Transverse colon (tissue), 4 donors: ENCODE measurements around the gene FRY. TPM values are rescaled to one million over a fixed set of nuclear protein-coding genes. Genes with fewer than 3 reads are reported as not detected.
A peak's percentile ranks its signal among the peaks of the same experiment; 100 is the strongest.

ENCODE experiments used
- DNase-seq: peaks from one replicate; pipeline ENCODE4 v3.0.0-alpha.2; 2019
- H3K27ac ChIP-seq, 4 donors: fragments of 200-600 bp; sonication (generic); 2 replicates each; pipeline ENCODE4 v1.5.1; 2016 to 2018; ENCODE audit warnings: inconsistent platforms in 4 of 4
- H3K27me3 ChIP-seq: fragments of 200-600 bp; sonication (generic); 2 replicates; pipeline ENCODE4 v1.5.1; 2017; ENCODE audit warnings: inconsistent platforms
- H3K36me3 ChIP-seq, 4 donors: fragments of 200-600 bp; sonication (generic); 2 replicates each; pipeline ENCODE4 v1.5.1; 2017 to 2019; ENCODE audit warnings: inconsistent platforms in 4 of 4
- H3K4me1 ChIP-seq, 4 donors: fragments of 200-600 bp; sonication (generic); 2 replicates each; pipeline ENCODE4 v1.5.1; 2017 to 2020; ENCODE audit warnings: inconsistent platforms in 4 of 4
- H3K4me3 ChIP-seq, 4 donors: fragments of 200-600 bp; sonication (generic); 1 replicate in 1 of 4; 2 replicates in 3 of 4; pipeline versions ENCODE4 v1.5.1 to v1.6.1; 2017 to 2019; ENCODE audit warnings: inconsistent platforms in 4 of 4
- H3K9me3 ChIP-seq, 2 donors: fragments of 200-600 bp; sonication (generic); 2 replicates each; pipeline ENCODE4 v1.5.1; 2017 to 2019; ENCODE audit warnings: inconsistent platforms in 2 of 2
- CTCF ChIP-seq, 5 experiments: fragments of 200-600 bp in 3 of 5; fragments of 450-650 bp in 2 of 5; sonication (generic) in 3 of 5; IDR thresholded peaks; 1 replicate in 2 of 5; 2 replicates in 3 of 5; pipeline ENCODE4 v1.5.1; 2016 to 2017; ENCODE audit warnings: antibody characterized with exemption in 5 of 5, inconsistent platforms in 3 of 5, mild to moderate bottlenecking in 2 of 5, moderate library complexity in 1 of 5
- EP300 ChIP-seq: sonication (generic); formaldehyde crosslinking; IDR thresholded peaks from one replicate; pipeline ENCODE4 v1.6.1; 2017; ENCODE audit warnings: antibody characterized with exemption, low read depth
- POLR2A ChIP-seq: fragments of 450-650 bp; IDR thresholded peaks from one replicate; pipeline ENCODE4 v1.6.1; 2016; ENCODE audit warnings: antibody characterized with exemption, mild to moderate bottlenecking, moderate library complexity
- POLR2AphosphoS5 ChIP-seq, 3 donors: sonication (generic); formaldehyde crosslinking; IDR thresholded peaks; one replicate each; pipeline ENCODE4 v1.6.1; 2016; ENCODE audit warnings: antibody characterized with exemption in 3 of 3
- WGBS, 2 donors: methylation state at CpG; one replicate each; pipeline ENCODE4 v1.1.5; 2018; ENCODE audit warnings: low coverage in 1 of 2; 5-methylcytosine and 5-hydroxymethylcytosine counted together
- in situ Hi-C, 4 donors: fragments of 200-750 bp; cut with MboI; loops; one replicate each; pipeline versions ENCODE4 v1.15.0 to v1.15.1; 2017; ENCODE audit warnings: low sequenced_read_pairs in 3 of 4, low pct_ligation_motif_present in 1 of 4, low pct_unique_long_range_greater_than_20kb in 1 of 4
- intact Hi-C: fragments of 100-400 bp; cut with DNase I; formaldehyde crosslinking; loops from one replicate; pipeline ENCODE4 v1.15.1; 2023; ENCODE audit warnings: low total_unique reads
- total RNA-seq, 4 donors: library from RNA; depleted of rRNA; stranded (reverse); fragments of >200 nt; gene quantifications; one replicate each; pipeline ENCODE4 v1.1.0, GENCODE V29; 2016

FRY gene
- total RNA-seq, 4 donors from 2014 or later: 6.7 to 42.6 (median 12.4) TPM

- H3K27ac ChIP-seq: peak overlapping the region; percentile 55 to 75 (median 67)
- in situ Hi-C loops: no loop called here
- DNase-seq: no peak
- TF ChIP-seq POLR2A: no peak
- no peak for TF ChIP-seq POLR2AphosphoS5 (IDR thresholded peaks at IDR 0.05)
- TF ChIP-seq EP300: no peak
- no peak for TF ChIP-seq CTCF (IDR thresholded peaks at IDR 0.05)
- no peaks in the 10 kb centered on the region for H3K36me3 ChIP-seq
- 44 to 81% methylated on average over 1 of the region's 1 CpG for WGBS, 2 donors
- intact Hi-C loops: no loop called here
- no peaks in the 10 kb centered on the region for H3K9me3 ChIP-seq
- H3K27me3 ChIP-seq: no peaks in the 10 kb centered on the region
- H3K4me3 ChIP-seq: no peak overlapping the region
- peaks cover 0 to 14% (median 5%) of the 10 kb centered on the region in 4 donors for H3K4me1 ChIP-seq
Measured at GRCh38 chr13:32150239-32150638, 118.7 kb downstream of the FRY start.

- WGBS, 2 donors: 6% methylated on average over 1 of the region's 1 CpG; no CpG with 5 or more reads in 1 of the 2 donors
- H3K27ac ChIP-seq: peak overlapping the region; percentile 55 to 75 (median 67)
- no peak overlapping the region for H3K4me3 ChIP-seq
- peaks cover 0 to 14% (median 5%) of the 10 kb centered on the region in 4 donors for H3K4me1 ChIP-seq
- peak; percentile 33 for DNase-seq
- no peaks in the 10 kb centered on the region for H3K36me3 ChIP-seq
- no peaks in the 10 kb centered on the region for H3K9me3 ChIP-seq
- H3K27me3 ChIP-seq: no peaks in the 10 kb centered on the region
- intact Hi-C loops (no loop called here), in situ Hi-C loops (no loop called here)
- TF ChIP-seq POLR2AphosphoS5 (IDR thresholded peaks at IDR 0.05) (peak in 2 of 3 donors; percentile 10 to 31), EP300 (no peak)
Measured at GRCh38 chr13:32150794-32151193, 119.2 kb downstream of the FRY start.

GRCh38 chr13:32151240-32151639 lies 119.7 kb downstream of the FRY start:
- no peak for DNase-seq
- in situ Hi-C loops (no loop called here), intact Hi-C loops (no loop called here)
- no peaks in the 10 kb centered on the region for H3K36me3 ChIP-seq
- H3K9me3 ChIP-seq: no peaks in the 10 kb centered on the region
- 81 to 86% methylated on average over 5 of the region's 5 CpGs for WGBS, 2 donors
- H3K27ac ChIP-seq: peak overlapping the region; percentile 12 to 75 (median 67)
- no peaks in the 10 kb centered on the region for H3K27me3 ChIP-seq
- peaks cover 0 to 14% (median 5%) of the 10 kb centered on the region in 4 donors for H3K4me1 ChIP-seq
- no peak overlapping the region for H3K4me3 ChIP-seq
- TF ChIP-seq EP300 (no peak), CTCF (IDR thresholded peaks at IDR 0.05) (no peak), POLR2AphosphoS5 (IDR thresholded peaks at IDR 0.05) (no peak), POLR2A (no peak)

GRCh38 chr13:32153056-32153455 lies 121.5 kb downstream of the FRY start:
- Histone ChIP-seq H3K4me1 (peaks cover 0 to 12% (median 5%) of the 10 kb centered on the region in 4 donors), H3K27me3 (no peaks in the 10 kb centered on the region), H3K36me3 (no peaks in the 10 kb centered on the region), H3K9me3 (no peaks in the 10 kb centered on the region), H3K27ac (peak overlapping the region in 1 of 4 donors; percentile 18), H3K4me3 (no peak overlapping the region)
- TF ChIP-seq POLR2A (no peak), EP300 (no peak), CTCF (IDR thresholded peaks at IDR 0.05) (no peak), POLR2AphosphoS5 (IDR thresholded peaks at IDR 0.05) (no peak)
- in situ Hi-C loops: no loop called here
- DNase-seq: no peak
- 27 to 32% methylated on average over 3 of the region's 3 CpGs for WGBS, 2 donors
- intact Hi-C loops: no loop called here
